IgD-negative memory B cell (primary cell): ENCODE data around the gene UFD1. TPM values are rescaled to one million over a fixed set of nuclear protein-coding genes. Genes with fewer than 3 reads are reported as not detected.

ENCODE experiments used
- H3K27ac Mint-ChIP-seq, 3 donors: one replicate each; pipeline ENCODE4 v1.8.0; 2020 to 2022; ENCODE audit warnings: mild to moderate bottlenecking in 3 of 3, mixed read lengths in 3 of 3, moderate library complexity in 1 of 3
- H3K27me3 Mint-ChIP-seq: one replicate; pipeline ENCODE4 v1.8.0; 2021; ENCODE audit warnings: mixed read lengths
- H3K36me3 Mint-ChIP-seq: one replicate; pipeline ENCODE4 v1.8.0; 2020; ENCODE audit warnings: mild to moderate bottlenecking, mixed read lengths
- H3K4me1 Mint-ChIP-seq, 3 donors: one replicate each; pipeline ENCODE4 v1.8.0; 2020 to 2022; ENCODE audit warnings: mixed read lengths in 3 of 3, mild to moderate bottlenecking in 1 of 3
- H3K4me3 Mint-ChIP-seq, 4 donors: one replicate each; pipeline ENCODE4 v1.8.0; 2020 to 2022; ENCODE audit warnings: mild to moderate bottlenecking in 4 of 4, mixed read lengths in 4 of 4, moderate library complexity in 3 of 4
- H3K9me3 Mint-ChIP-seq, 3 donors: one replicate each; pipeline ENCODE4 v1.8.0; 2020 to 2021; ENCODE audit warnings: mixed read lengths in 3 of 3, mild to moderate bottlenecking in 1 of 3
- polyA plus RNA-seq: library from polyadenylated mRNA; unstranded; fragments of 300-500 nt; fragmentation: Illumina TruSeq; gene quantifications from one replicate; pipeline ENCODE4 v1.2.3, GENCODE V29; 2021

The UFD1 gene, protein sequence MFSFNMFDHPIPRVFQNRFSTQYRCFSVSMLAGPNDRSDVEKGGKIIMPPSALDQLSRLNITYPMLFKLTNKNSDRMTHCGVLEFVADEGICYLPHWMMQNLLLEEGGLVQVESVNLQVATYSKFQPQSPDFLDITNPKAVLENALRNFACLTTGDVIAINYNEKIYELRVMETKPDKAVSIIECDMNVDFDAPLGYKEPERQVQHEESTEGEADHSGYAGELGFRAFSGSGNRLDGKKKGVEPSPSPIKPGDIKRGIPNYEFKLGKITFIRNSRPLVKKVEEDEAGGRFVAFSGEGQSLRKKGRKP
- 52.1 TPM for polyA plus RNA-seq

- H3K9me3 Mint-ChIP-seq: no peaks in the 10 kb centered on the region
- H3K36me3 Mint-ChIP-seq: no peaks in the 10 kb centered on the region
- H3K27me3 Mint-ChIP-seq: no peaks in the 10 kb centered on the region
- H3K27ac Mint-ChIP-seq: peak within 1 kb of the TSS; percentile 99 to 100 (median 100)
- H3K4me3 Mint-ChIP-seq: peak within 1 kb of the TSS; percentile 90 to 99 (median 96)
- peaks cover 21 to 31% (median 22%) of the 10 kb centered on the region in 3 donors for H3K4me1 Mint-ChIP-seq
Measured at GRCh38 chr22:19478901-19479354, at the start of gene UFD1. Gene UFD1, minus strand, starts transcription at chr22:19479193. Its CDS starts 108 bp downstream, at chr22:19479085.

DNA sequence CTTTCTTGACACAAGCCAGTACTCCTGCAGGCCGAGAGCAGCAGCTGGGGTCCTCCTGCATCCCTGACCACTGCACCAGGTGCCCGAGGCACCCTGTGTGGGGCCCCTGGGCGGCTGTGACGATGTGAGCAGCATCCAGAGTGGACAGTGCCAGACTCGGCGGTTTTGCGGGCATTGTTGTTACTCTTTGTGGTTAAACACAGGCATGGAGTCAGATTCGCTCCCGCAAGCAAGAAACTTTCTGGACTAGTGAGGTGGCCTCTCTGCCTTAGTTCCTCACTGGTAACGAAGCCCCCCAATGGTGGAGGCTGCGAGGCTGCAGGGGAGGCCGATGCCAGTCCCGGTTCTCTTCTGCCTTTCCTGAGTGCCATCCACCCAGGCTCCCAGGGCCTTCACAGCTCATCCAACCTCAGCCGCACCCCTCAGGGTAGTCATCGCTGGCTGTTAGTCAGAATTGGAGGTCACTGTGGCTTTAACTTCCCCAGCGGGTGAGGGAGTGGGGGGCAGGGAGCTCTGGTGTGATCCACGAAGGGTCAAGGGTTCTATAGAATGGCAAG, 48.9 kb upstream of the UFD1 start:
- Mint-ChIP-seq H3K4me3 (no peak overlapping the region), H3K36me3 (peaks cover 1% of the 10 kb centered on the region), H3K4me1 (peaks cover 0 to 4% (median 0%) of the 10 kb centered on the region in 3 donors), H3K9me3 (no peaks in the 10 kb centered on the region), H3K27me3 (peaks cover 30% of the 10 kb centered on the region), H3K27ac (no peak overlapping the region)

DNA sequence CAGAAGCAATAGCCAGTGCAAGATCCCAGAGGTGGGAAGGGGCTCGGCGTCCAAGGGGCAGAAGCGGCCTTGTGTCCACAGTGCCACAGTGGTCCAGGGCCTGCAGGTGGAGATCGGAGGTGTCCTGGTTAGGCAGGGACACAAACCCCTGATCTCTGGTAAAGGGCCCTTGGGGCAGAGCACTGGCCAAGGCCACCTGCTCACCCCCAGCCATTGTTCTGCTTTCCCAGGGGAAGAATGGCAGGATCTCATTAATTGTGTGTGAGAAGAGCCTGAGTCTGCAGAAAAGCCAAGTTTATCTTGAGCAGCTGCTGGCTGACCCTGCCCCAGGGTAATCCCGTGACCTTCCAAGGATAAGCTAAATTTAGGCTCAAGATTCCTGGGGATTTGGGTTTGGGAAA, 48.3 kb upstream of the UFD1 start:
- Mint-ChIP-seq H3K27me3 (peaks cover 33% of the 10 kb centered on the region), H3K27ac (no peak overlapping the region), H3K4me3 (no peak overlapping the region), H3K36me3 (peaks cover 1% of the 10 kb centered on the region), H3K9me3 (no peaks in the 10 kb centered on the region), H3K4me1 (peaks cover 0 to 4% (median 0%) of the 10 kb centered on the region in 3 donors)

DNA sequence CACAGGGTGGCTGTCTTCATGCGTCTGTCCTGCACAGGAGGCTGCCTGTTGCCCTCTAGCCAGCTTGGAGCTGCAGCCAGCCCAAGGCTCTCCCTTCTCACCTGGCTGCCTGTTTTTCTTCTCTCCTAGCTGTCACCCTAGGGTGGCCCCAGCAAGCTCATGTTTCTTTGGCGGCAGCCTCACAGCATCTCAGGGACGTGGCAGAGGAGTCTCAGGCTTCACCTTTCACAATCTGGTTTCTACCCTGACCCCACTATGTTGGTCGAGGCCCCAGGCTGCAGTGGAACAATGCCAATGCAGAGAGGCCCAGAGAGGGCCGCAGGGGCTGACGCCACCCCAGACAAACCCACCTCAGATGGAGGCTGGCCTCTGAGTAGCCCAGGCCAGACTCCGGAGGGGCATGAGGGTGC, 47.7 kb upstream of the UFD1 start:
- peaks cover 33% of the 10 kb centered on the region for H3K27me3 Mint-ChIP-seq
- H3K27ac Mint-ChIP-seq: no peak overlapping the region
- peaks cover 0 to 4% (median 0%) of the 10 kb centered on the region in 3 donors for H3K4me1 Mint-ChIP-seq
- H3K4me3 Mint-ChIP-seq: no peak overlapping the region
- no peaks in the 10 kb centered on the region for H3K9me3 Mint-ChIP-seq
- H3K36me3 Mint-ChIP-seq: peaks cover 1% of the 10 kb centered on the region

DNA sequence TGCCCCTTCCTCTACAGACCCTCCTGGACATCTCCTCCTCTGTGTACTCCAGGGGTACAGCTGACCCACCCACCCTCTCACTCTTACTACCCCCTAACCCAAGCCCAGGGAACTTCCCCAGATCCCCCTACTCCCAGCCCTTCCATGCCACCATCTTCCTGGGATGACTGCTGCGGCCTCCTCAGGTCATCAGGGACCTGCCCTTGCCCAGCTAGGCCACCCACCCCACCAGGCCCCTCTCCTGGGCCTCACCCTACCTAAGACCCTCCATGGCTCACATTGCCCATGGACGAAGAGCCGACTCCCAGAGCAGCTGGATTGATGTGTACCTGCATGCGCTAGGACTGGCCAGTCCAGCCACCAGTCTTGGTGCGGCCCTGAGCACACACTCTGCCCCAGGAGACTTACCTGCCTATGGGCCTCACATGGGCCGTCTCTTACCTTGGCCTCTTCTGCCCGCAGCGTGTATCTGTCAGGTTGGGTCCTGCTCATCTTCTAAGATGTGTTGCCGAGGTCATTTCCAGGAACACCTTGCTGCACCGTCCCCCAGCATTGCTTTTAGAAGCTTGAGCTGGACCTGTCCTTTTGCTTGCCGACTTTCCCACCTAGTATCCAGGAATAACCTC, 47.2 kb upstream of the UFD1 start:
- no peak overlapping the region for H3K27ac Mint-ChIP-seq
- no peaks in the 10 kb centered on the region for H3K9me3 Mint-ChIP-seq
- H3K4me1 Mint-ChIP-seq: peaks cover 0 to 4% (median 0%) of the 10 kb centered on the region in 3 donors
- no peak overlapping the region for H3K4me3 Mint-ChIP-seq
- peaks cover 33% of the 10 kb centered on the region for H3K27me3 Mint-ChIP-seq
- H3K36me3 Mint-ChIP-seq: peaks cover 1% of the 10 kb centered on the region

DNA sequence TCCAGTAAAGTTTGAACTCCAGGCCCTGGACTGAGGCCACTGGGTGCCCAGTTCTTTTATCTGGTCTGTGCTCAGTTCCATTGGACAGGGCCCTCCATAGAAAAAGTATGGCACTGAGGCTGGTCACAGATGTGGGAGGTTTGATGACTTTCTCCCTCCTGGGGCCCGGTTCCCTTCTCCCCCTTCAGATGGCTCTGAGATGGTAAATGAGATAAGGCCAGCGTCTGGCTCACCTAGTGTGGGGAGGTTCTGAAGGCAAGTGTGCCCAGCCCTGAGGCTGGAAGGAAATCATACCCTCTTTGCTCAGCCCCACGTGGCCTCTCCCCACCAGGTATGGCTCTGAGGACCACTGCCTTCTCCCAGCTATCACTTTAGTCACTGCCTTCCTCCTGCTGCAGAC, 46.7 kb upstream of the UFD1 start:
- Mint-ChIP-seq H3K27me3 (peaks cover 32% of the 10 kb centered on the region), H3K4me3 (no peak overlapping the region), H3K36me3 (peaks cover 1% of the 10 kb centered on the region), H3K4me1 (peaks cover 0 to 4% (median 0%) of the 10 kb centered on the region in 3 donors), H3K9me3 (no peaks in the 10 kb centered on the region), H3K27ac (no peak overlapping the region)

- Mint-ChIP-seq H3K4me1 (peaks cover 0 to 4% (median 0%) of the 10 kb centered on the region in 3 donors), H3K27me3 (peaks cover 31% of the 10 kb centered on the region), H3K36me3 (peaks cover 1% of the 10 kb centered on the region), H3K4me3 (no peak overlapping the region), H3K27ac (no peak overlapping the region), H3K9me3 (no peaks in the 10 kb centered on the region)
Measured at GRCh38 chr22:19525116-19525660, 46.2 kb upstream of the UFD1 start.

DNA sequence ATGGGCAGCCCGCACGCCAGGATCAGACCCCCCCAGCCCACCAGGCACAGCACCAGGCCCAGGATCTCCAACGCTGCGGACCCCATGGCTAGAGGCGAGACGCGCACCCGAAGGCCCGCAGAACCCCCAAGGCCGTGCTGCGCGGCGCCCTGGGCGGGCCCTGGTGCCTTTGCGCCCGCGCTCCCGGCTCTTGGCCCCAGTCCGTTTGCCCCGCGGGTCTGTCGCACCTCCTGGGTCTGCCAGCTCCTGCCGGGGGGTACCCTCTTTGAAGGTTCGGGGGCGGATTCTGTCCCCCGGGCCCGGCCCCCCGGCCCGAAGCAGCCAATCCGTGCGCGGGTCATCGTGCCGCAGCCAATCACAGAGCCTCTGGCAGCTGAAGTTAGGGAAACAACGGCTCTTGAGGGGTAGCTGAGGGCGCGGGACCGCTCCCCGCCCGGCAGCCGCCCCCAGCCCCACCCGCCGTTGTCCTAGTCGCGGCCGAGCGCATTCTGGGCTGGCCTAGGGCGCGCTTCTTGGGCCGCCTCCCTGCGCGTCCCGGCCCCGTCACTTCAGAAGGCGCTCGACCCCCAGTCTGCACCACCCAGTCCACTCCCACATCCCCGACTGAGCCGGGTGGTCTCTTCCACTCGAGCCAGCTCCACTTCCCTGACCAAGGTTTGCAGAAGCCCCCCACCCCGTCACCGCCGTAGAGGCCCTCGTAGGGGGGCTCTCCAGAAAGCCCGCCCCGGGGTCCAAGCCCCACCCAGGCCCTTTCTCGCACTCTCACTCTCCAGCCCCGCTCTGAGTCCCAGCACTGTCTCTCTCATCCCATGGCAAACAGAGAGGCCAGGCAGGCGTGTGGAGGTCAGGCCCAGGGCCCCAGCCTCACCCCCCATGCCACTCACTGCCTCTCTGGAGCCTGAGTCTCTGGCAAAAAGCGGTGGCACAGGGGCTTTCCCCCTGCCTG, 45.5 kb upstream of the UFD1 start, which contains the start of gene CLDN5:
Gene CLDN5, minus strand, starts transcription at position 241 of the 946 bp plus-strand sequence. Its CDS starts 155 bp downstream, at position 86.
- no peaks in the 10 kb centered on the region for H3K9me3 Mint-ChIP-seq
- H3K4me1 Mint-ChIP-seq: peaks cover 0 to 4% (median 0%) of the 10 kb centered on the region in 3 donors
- no peaks in the 10 kb centered on the region for H3K36me3 Mint-ChIP-seq
- peak within 1 kb of the TSS in 1 of 3 donors; percentile 5 for H3K27ac Mint-ChIP-seq
- H3K27me3 Mint-ChIP-seq: peaks cover 31% of the 10 kb centered on the region
- peak within 1 kb of the TSS in 3 of 4 donors; percentile 54 to 92 (median 80) for H3K4me3 Mint-ChIP-seq

- Mint-ChIP-seq H3K27me3 (peaks cover 31% of the 10 kb centered on the region), H3K36me3 (no peaks in the 10 kb centered on the region), H3K9me3 (no peaks in the 10 kb centered on the region), H3K27ac (peak overlapping the region in 1 of 3 donors; percentile 5), H3K4me3 (peak overlapping the region in 3 of 4 donors; percentile 50 to 80 (median 58)), H3K4me1 (peaks cover 0 to 4% (median 0%) of the 10 kb centered on the region in 3 donors)
Measured at GRCh38 chr22:19523240-19524169, 44.5 kb upstream of the UFD1 start.

GRCh38 chr22:19522881-19523239, 43.9 kb upstream of the UFD1 start:
- Mint-ChIP-seq H3K4me3 (peak overlapping the region in 3 of 4 donors; percentile 21 to 80 (median 32)), H3K27me3 (peaks cover 28% of the 10 kb centered on the region), H3K36me3 (no peaks in the 10 kb centered on the region), H3K27ac (no peak overlapping the region), H3K9me3 (no peaks in the 10 kb centered on the region), H3K4me1 (peaks cover 0 to 4% (median 0%) of the 10 kb centered on the region in 3 donors)

DNA sequence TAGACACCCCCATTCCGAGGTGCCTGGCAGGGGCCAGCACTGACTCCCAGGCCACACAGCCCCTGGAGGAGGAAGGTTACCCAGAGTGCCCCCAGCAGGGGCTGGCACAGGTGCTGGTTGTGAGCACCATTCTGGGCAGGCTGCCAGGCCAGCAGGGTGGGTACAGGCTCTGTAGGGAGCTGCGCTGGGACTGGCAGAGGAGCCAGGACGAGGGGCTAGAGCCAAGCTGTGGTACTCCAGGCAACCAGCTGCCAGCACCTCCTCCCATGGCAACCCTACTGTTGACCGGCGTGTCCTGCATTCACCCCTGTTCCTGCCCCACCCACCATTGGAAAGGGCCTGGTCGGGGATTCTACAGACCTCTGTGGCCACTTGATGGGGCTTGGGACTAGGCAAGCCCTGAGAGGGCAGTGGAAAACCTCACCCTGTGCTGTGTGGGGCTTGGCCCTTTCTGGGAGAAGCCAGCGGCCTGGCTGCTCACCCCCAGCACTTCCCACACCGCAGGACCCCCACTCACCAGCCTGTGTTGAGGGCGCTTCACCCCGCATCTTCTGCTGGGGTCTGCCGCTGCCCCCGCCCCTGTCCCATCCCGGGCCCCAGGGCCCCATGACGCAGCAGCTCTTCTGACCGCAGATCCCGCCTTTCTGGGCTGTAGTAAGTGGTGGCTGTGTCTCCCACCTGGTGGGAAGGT, 43.3 kb upstream of the UFD1 start:
- H3K9me3 Mint-ChIP-seq: no peaks in the 10 kb centered on the region
- H3K4me3 Mint-ChIP-seq: peak overlapping the region in 1 of 4 donors; percentile 41
- H3K4me1 Mint-ChIP-seq: peaks cover 0 to 4% (median 0%) of the 10 kb centered on the region in 3 donors
- no peak overlapping the region for H3K27ac Mint-ChIP-seq
- peaks cover 26% of the 10 kb centered on the region for H3K27me3 Mint-ChIP-seq
- no peaks in the 10 kb centered on the region for H3K36me3 Mint-ChIP-seq

DNA sequence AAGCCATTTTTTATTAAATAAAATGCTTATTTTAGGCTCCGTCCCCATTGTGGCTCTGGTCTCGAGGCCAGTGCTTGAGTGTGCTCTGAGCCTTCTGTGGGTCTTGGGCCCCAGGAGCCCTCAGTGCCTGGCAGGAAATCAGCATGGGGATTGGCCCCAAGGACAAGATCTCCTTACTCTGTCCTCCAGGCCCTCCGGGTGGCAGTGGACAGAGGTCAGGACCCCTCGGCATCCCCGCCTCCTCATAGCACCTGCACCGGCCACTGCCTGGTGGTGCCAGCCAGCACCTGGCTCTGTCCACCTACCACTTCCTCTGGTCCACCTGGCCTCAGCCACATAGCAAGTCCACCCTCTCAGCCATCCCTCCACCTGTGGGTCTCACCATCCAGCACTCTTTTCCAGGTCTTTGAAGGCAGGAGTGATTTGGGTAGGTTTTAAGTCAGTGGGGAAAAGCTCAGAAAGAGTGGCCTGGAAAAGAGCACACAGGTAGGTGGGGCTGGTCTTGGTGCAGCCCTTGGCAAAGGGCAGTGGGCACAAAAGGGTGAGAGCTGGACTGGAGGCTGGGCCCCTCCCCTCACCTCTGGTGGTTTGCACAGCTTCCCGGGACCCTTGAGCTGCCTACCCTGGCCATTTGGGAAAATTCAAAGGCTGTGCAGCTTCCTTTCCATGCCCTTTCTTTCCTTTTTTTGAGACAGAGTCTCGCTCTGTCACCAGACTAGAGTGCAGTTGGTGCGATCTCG, 41.7 kb upstream of the UFD1 start:
- Mint-ChIP-seq H3K36me3 (peaks cover under 1% of the 10 kb centered on the region), H3K27me3 (peaks cover 20% of the 10 kb centered on the region), H3K4me1 (peaks cover 0 to 4% (median 0%) of the 10 kb centered on the region in 3 donors), H3K9me3 (no peaks in the 10 kb centered on the region), H3K4me3 (peak overlapping the region in 2 of 4 donors; percentile 22 to 71), H3K27ac (peak overlapping the region in 1 of 3 donors; percentile 85)
